Subcutaneous abdominal adipose tissue (tissue), 5 donors: ENCODE results near the gene NUTM2A.
"Not testable (repeated sequence)": the region's sequence is repeated elsewhere in the genome, so short reads cannot be mapped to it uniquely, and the experiment has no call there.

ENCODE experiments used
- H3K27ac ChIP-seq: one replicate; pipeline ENCODE4 v1.7.0; 2013; ENCODE audit warnings: low read depth, mild to moderate bottlenecking, inconsistent platforms, low read length, moderate library complexity
- H3K27me3 ChIP-seq, 5 donors: one replicate each; pipeline ENCODE4 v1.7.0; 2013; ENCODE audit warnings: low read length in 5 of 5, inconsistent platforms in 1 of 5; ENCODE audit not compliant: control insufficient read depth in 5 of 5, insufficient read depth in 4 of 5
- H3K36me3 ChIP-seq, 5 donors: one replicate each; pipeline ENCODE4 v1.7.0; 2013; ENCODE audit warnings: low read length in 5 of 5; ENCODE audit not compliant: control insufficient read depth in 5 of 5, insufficient read depth in 5 of 5
- H3K4me1 ChIP-seq, 5 donors: one replicate each; pipeline ENCODE4 v1.7.0; 2013; ENCODE audit warnings: low read length in 5 of 5, mild to moderate bottlenecking in 3 of 5, moderate library complexity in 1 of 5; ENCODE audit not compliant: control insufficient read depth in 5 of 5, insufficient read depth in 5 of 5
- H3K4me3 ChIP-seq, 5 donors: one replicate each; pipeline ENCODE4 v1.7.0; 2013; ENCODE audit warnings: low read length in 5 of 5, low read depth in 1 of 5
- H3K9ac ChIP-seq, 5 donors: one replicate each; pipeline ENCODE4 v1.7.0; 2013; ENCODE audit warnings: low read length in 5 of 5, mild to moderate bottlenecking in 4 of 5, moderate library complexity in 3 of 5
- H3K9me3 ChIP-seq, 5 donors: one replicate each; pipeline ENCODE4 v1.7.0; 2013; ENCODE audit warnings: low read length in 5 of 5; ENCODE audit not compliant: control insufficient read depth in 5 of 5
- donor health status: healthy.
- donor health status: healthy.
- donor health status: healthy.
- donor health status: healthy.
- donor health status: healthy.

NUTM2A gene

GRCh38 chr10:87211848-87212247, 13.4 kb upstream of the NUTM2A start:
- not testable (repeated sequence) for H3K4me3 ChIP-seq, H3K9me3 ChIP-seq, H3K9ac ChIP-seq, H3K27ac ChIP-seq, H3K36me3 ChIP-seq, H3K27me3 ChIP-seq
- H3K4me1 ChIP-seq = peaks cover 0 to 16% (median 2%) of the 10 kb centered on the region in 5 donors

- H3K36me3 ChIP-seq, H3K9me3 ChIP-seq, H3K9ac ChIP-seq, H3K4me3 ChIP-seq, H3K27ac ChIP-seq, H3K27me3 ChIP-seq: not testable (repeated sequence)
- H3K4me1 ChIP-seq = peaks cover 0 to 16% (median 0%) of the 10 kb centered on the region in 5 donors
These were observed 12.0 kb upstream of the NUTM2A start for GRCh38 chr10:87213150-87213765.

- H3K27me3 ChIP-seq, H3K9ac ChIP-seq, H3K27ac ChIP-seq, H3K36me3 ChIP-seq, H3K4me3 ChIP-seq, H3K9me3 ChIP-seq: not testable (repeated sequence)
- peaks cover 0 to 16% (median 0%) of the 10 kb centered on the region in 5 donors for H3K4me1 ChIP-seq
These were observed 11.4 kb upstream of the NUTM2A start for GRCh38 chr10:87213806-87214205.

GRCh38 chr10:87216120-87216519, 9.1 kb upstream of the NUTM2A start:
- not testable (repeated sequence) for H3K9me3 ChIP-seq, H3K9ac ChIP-seq, H3K4me3 ChIP-seq, H3K27me3 ChIP-seq, H3K27ac ChIP-seq, H3K36me3 ChIP-seq
- peaks cover 0 to 16% (median 0%) of the 10 kb centered on the region in 5 donors for H3K4me1 ChIP-seq

GRCh38 chr10:87219370-87219769, 5.9 kb upstream of the NUTM2A start:
- not testable (repeated sequence) for H3K27ac ChIP-seq, H3K9ac ChIP-seq, H3K9me3 ChIP-seq, H3K4me3 ChIP-seq, H3K27me3 ChIP-seq, H3K36me3 ChIP-seq
- H3K4me1 ChIP-seq = peaks cover 0 to 16% (median 0%) of the 10 kb centered on the region in 5 donors

- H3K36me3 ChIP-seq, H3K4me1 ChIP-seq, H3K9me3 ChIP-seq, H3K27ac ChIP-seq, H3K9ac ChIP-seq, H3K4me3 ChIP-seq, H3K27me3 ChIP-seq: not testable (repeated sequence)
These were observed 2.5 kb upstream of the NUTM2A start for GRCh38 chr10:87222789-87223188.

GRCh38 chr10:87228247-87228646, 3.0 kb downstream of the NUTM2A start:
- H3K4me1 ChIP-seq, H3K9ac ChIP-seq, H3K27me3 ChIP-seq, H3K4me3 ChIP-seq, H3K36me3 ChIP-seq, H3K9me3 ChIP-seq, H3K27ac ChIP-seq: not testable (repeated sequence)

GRCh38 chr10:87229211-87229610, 4.0 kb downstream of the NUTM2A start:
- H3K36me3 ChIP-seq, H3K27ac ChIP-seq, H3K9me3 ChIP-seq, H3K27me3 ChIP-seq, H3K4me1 ChIP-seq, H3K9ac ChIP-seq, H3K4me3 ChIP-seq: not testable (repeated sequence)

GRCh38 chr10:87234854-87235253, 9.6 kb downstream of the NUTM2A start:
- H3K27ac ChIP-seq, H3K4me1 ChIP-seq, H3K4me3 ChIP-seq, H3K9me3 ChIP-seq, H3K9ac ChIP-seq, H3K27me3 ChIP-seq, H3K36me3 ChIP-seq: not testable (repeated sequence)

- not testable (repeated sequence) for H3K9me3 ChIP-seq, H3K27ac ChIP-seq, H3K4me1 ChIP-seq, H3K36me3 ChIP-seq, H3K9ac ChIP-seq, H3K4me3 ChIP-seq, H3K27me3 ChIP-seq
These were observed 12.0 kb downstream of the NUTM2A start for GRCh38 chr10:87237244-87237643.

GRCh38 chr10:87239346-87239808, 14.1 kb downstream of the NUTM2A start:
- H3K27me3 ChIP-seq, H3K4me1 ChIP-seq, H3K27ac ChIP-seq, H3K9me3 ChIP-seq, H3K4me3 ChIP-seq, H3K36me3 ChIP-seq, H3K9ac ChIP-seq: not testable (repeated sequence)
